ENCODE results near the gene EDN1.
"Not testable (repeated sequence)": the region's sequence is repeated elsewhere in the genome, so short reads cannot be mapped to it uniquely, and the experiment has no call there.

Gene EDN1

DNA sequence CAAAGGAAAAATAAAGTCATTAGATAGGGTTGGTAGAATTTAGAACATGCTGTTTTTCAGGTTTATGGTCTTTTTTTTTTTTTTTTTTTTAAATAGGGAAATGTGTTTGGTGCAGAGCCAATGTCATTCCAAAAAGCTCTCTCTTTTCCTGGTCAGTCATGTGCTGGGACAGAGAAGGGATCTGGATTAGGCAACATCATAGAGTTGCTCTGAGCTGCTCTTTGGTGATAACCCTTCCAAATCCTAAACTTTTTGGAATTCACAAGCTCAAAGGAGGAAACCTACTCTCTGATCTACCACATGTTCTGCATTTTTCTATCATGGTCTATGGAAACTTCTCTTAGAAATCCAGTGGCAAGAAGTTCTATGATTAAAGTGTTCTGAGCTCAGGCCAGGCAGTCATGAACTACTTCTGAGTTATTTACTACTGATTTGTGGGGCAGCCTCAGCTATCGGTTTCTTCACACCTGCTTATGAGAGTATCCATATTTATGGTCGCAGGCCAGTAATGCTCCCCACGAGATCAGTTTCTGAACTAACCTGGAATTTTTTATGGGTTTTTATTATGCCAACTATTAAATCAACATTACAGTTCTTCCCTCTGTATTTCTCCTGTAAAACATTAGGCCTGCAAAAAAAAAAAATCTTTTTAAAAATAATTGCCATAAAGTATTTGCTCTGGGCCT lies 4.8 kb downstream of the EDN1 start:
- no peak for DNase-seq (ENCODE audit: low spot score)

DNA sequence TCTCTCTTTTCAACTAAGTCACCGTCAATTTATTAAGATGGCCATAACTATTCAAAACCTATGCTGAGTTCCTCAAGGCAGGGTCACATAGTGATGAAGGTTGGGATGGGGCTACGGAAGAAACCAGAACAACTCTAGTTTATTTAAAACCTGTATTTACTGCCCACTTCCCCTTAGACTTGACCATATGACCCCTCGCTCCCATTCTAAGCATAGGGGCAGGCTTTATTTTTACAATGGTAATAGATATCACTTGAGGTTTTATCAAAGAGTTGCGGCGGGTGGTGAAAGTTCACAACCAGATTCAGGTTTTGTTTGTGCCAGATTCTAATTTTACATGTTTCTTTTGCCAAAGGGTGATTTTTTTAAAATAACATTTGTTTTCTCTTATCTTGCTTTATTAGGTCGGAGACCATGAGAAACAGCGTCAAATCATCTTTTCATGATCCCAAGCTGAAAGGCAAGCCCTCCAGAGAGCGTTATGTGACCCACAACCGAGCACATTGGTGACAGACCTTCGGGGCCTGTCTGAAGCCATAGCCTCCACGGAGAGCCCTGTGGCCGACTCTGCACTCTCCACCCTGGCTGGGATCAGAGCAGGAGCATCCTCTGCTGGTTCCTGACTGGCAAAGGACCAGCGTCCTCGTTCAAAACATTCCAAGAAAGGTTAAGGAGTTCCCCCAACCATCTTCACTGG lies 5.5 kb downstream of the EDN1 start:
- no peak for DNase-seq (ENCODE audit: low spot score)

DNA sequence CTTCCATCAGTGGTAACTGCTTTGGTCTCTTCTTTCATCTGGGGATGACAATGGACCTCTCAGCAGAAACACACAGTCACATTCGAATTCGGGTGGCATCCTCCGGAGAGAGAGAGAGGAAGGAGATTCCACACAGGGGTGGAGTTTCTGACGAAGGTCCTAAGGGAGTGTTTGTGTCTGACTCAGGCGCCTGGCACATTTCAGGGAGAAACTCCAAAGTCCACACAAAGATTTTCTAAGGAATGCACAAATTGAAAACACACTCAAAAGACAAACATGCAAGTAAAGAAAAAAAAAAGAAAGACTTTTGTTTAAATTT lies 6.1 kb downstream of the EDN1 start:
- no peak for DNase-seq (ENCODE audit: low spot score)

DNA sequence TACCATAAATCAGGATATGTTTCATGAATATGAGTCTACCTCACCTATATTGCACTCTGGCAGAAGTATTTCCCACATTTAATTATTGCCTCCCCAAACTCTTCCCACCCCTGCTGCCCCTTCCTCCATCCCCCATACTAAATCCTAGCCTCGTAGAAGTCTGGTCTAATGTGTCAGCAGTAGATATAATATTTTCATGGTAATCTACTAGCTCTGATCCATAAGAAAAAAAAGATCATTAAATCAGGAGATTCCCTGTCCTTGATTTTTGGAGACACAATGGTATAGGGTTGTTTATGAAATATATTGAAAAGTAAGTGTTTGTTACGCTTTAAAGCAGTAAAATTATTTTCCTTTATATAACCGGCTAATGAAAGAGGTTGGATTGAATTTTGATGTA lies 6.4 kb downstream of the EDN1 start:
- DNase-seq (ENCODE audit: low spot score), result no peak

DNA sequence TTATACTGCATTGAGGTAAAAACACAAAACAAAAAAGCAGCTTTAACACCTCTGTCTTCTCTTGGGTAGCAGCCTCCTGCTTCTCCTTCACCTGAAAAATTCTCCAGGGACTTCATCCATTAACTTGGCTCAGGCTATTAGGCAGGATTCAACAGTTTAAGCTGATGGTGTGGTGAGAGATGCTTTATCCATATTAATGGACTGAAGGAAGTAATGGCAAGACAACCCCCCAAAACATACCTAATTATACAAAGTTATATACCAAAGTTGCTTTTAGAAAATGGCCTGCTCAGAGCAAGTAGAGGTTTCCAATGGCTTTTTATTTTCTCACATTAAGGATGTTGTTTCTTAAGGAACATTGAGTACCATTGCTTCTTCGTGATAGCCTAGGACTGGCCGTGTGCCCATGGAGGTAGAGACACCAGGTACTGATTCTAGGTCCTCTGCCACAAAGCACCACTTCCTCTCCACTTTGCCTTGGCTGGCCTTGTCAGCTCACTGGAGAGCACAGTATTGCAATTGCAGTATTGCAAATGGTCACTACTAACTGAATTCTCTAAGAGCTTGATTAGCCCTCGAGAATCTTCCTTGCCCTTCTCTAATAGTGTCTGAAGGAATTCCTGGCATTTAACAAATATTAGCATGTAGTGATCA lies 7.3 kb downstream of the EDN1 start:
- DNase-seq (ENCODE audit: low spot score), result no peak

DNA sequence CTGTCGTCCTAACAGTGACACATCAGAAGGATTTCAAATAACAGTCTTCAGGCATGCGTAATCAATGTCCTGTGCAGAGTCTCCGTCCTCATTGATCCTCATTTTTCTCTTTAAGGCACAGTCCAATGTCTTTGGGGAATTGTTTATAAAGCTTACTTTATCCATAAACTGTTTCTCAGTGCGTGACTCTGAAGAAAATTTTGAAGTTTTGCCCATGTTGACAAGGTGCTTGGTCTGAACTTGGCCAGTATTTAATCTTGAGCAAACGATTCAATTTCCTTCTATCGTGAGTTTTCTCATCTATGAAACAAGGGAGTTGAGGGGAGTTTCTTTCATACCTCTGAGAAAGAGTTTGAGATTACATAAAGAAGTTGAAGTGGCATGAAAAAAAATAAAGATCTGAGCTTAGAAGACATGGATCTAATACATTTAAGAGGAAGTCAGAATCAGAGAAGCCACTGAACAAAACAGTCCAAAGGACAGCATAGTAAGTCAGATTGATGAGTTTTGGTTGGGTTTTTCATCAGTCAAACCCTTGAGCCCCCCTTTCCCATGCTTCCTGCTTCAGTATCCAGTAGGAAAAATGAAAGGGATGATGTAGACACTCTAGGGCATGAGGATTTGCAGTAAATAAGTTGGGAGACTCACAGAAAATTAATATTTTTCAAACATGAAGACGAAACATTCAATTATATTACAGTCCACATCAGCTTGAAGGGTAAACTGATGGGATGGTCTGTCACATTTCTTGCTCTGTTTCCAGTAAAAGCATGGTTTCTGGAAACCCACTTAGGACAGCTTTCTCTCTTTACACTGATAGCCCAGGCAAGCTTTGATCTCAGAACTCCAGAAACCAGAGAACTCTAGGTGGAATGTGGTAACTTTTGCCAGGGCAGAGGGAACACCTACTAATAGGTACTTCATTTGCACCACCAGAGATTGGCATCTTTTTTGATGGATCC lies 8.1 kb downstream of the EDN1 start:
- no peak for DNase-seq (ENCODE audit: low spot score)

DNA sequence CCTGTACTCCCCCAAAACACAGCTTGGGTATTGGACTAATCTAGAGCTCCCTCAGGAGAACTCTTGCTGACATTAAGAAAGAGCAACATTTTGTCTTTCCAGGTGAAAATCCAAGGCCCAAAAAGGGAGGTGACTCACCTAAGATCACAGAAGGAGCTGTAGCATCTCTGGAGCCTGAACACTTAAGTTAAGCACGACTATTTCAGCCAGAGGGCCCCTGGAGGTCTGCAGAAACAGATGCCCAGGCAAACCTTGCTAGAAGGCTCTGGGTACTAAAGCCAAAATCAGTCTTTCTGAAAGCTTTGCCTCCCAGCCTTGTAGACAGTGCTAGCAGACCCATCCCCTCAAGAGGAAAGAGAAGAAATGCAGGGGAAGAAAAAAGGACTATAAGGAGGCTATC lies 8.8 kb downstream of the EDN1 start:
- DNase-seq (ENCODE audit: low spot score), result no peak

DNA sequence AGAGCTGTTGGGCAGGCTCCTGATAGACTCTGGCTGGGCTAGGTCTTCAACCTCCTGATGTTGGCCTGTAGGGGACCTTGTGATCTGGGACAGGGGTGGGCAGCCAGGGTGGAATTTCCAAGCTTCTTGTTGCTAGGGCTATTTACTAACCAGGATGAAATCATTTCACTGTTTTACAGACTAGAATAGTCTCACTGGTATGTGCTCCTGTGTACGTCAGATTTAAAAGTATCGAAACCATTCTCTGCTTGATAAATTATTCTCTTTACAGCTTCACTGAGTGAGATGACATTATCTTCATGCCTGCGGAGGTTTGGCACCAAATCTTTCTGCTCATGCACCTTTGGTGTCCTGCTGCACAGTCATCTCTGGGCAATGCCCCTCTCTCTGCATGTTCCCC lies 10.9 kb downstream of the EDN1 start:
- no peak for DNase-seq (ENCODE audit: low spot score)

DNA sequence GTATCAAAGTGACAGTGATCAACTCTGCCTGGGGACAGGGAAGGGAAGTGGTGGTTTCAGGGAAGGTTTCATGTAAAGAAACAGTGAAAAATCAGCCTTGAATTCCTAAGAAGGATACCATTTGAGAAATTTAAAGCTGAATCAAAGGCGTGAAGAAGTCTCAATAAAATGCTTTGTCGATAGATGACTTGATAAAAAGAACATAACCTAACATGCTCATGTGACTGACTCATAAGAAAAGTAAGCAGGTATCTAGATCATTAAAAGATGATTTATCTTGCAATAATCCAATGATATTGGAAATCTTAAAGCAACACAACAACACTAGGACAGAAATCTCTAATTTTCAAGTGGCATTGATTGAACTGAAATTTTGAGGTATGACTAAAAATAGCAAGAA lies 14.3 kb downstream of the EDN1 start:
- DNase-seq (ENCODE audit: low spot score), result no peak

DNA sequence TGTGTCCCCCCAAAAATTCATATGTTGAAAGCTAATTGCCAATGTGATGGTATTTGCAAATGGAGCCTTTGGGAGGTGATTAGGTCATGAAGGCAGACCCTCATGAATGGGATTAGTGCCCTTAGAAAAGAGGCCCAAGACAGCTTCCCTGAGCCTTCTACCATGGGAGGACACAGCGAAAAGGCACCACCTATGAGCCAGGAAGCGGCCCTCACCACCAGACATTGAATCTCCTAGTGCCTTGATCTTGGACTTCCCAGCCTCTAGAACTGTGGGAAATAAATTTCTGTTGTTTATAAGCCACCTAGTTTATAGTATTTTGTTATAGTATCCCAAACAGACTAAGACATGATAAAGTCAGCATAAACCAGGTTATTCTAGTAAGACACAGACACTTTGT lies 18.9 kb downstream of the EDN1 start:
- DNase-seq (ENCODE audit: low spot score), result no peak

DNA sequence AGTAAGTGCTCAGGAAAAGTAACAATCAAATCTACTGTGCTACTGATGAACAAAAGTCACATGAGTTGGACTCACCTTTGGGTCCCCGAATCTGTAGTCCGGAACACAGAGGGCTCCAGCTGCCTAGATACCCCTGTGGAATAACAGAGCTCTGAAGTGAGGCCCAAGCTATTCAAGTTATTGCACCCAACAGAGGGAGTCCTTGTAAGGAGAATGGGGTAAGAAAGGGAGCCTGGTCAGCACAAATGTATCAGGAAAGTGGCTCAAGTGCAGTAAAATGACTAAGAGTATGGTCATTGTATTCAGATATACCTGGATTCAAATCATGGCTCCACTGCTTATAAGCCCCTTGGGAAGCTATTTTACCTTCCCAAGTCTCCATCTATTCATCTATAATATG lies 20.9 kb downstream of the EDN1 start:
- DNase-seq (ENCODE audit: low spot score), result no peak

DNA sequence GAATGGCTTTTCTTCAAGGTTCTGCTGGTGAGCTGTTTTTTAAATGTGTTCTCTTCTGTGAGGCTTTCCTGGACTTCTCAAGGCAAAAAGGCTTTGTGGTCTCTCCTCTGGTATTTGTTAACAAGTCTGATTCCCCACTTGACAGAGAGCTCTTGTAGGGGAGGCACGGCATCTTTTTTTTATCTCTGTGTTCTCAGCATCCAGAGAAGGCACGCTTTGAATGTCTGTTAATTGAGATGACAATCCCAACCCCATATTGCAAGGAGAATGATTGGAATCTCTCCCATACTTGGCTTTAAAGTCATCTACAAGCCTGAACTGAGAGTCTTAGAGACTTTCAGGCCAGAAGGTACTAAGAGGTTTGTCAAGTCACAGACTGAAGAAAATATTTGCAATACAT lies 22.6 kb downstream of the EDN1 start:
- no peak for DNase-seq (ENCODE audit: low spot score)

DNA sequence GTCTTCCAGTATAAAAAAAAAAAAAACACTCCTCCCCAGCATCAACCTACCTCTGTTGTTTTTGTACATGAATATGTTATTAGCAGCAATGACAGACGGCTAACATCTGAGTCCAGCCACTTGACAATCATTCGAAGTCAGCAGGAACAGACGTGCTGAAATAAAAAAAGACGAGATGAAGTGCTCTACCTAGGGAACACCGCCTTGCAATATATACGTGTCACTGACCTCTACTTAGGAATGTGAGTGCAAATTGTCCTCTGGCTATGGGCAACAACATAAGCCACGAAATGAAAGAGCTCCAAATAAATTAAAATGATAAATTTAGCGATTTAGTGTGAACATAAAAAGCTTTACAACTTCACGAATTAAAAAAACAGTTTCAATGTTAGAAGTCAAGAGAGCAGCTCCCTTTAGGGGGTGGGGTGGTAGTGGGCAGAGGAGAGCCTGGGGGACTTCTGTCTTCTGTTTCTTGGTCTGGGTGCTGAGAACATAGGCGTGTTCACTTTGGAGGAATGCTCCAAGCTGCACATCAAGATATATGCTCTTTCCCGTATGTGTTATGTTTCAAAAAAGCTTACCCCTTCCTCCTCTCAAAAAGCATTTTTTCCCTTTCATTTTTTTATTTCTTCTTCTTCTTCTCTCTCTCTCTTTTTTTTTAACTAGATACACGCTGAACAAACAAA lies 23.3 kb downstream of the EDN1 start:
- no peak for DNase-seq (ENCODE audit: low spot score)

DNA sequence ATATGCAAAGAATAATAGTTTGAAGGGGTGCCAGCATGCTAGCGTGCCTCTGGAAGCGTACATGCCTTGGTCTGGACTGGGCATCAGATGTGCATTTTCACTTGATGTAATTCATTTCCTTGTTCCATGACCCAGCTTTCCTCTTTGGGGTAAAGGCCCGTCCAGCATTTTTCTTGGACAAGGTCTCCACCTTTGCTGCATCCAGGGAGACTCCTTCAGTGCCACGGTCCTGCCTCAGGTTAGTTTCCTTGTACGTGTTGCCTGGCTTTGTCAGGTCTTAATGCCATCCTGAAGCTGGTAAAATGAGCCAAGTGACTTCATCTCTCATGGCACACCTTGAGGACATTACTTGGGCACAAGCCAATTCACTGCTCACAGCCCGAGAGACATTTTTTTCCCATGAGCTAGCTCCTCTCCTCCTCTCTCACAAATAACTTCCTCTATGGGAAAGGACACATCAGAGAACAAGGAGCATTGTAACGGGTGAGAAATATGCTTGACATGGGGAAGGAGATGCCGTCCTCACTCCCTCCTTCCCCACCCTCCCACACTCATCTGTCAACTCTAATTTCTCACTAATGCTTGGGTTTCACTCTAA lies 23.9 kb downstream of the EDN1 start:
- DNase-seq (ENCODE audit: low spot score), result no peak

DNA sequence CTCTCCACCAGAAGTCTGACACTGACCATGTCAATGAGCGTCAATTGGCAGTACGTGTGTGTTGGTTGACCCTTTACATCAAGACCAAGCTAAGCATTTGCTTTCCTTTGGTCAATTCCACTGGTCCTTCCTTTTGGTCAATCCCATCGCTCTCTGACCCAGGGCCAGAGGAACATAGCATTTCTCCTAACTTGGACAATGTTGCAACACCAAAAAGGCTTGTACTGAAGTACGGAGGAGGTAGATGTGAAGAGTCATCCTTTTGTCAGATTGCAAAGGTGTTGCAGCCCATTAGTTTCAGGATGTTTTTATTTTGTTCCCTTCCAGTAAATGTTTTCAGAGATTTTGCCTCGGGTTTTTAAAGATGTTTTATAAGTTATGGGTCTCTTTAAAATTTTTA lies 24.6 kb downstream of the EDN1 start:
- no peak for DNase-seq (ENCODE audit: low spot score)

DNA sequence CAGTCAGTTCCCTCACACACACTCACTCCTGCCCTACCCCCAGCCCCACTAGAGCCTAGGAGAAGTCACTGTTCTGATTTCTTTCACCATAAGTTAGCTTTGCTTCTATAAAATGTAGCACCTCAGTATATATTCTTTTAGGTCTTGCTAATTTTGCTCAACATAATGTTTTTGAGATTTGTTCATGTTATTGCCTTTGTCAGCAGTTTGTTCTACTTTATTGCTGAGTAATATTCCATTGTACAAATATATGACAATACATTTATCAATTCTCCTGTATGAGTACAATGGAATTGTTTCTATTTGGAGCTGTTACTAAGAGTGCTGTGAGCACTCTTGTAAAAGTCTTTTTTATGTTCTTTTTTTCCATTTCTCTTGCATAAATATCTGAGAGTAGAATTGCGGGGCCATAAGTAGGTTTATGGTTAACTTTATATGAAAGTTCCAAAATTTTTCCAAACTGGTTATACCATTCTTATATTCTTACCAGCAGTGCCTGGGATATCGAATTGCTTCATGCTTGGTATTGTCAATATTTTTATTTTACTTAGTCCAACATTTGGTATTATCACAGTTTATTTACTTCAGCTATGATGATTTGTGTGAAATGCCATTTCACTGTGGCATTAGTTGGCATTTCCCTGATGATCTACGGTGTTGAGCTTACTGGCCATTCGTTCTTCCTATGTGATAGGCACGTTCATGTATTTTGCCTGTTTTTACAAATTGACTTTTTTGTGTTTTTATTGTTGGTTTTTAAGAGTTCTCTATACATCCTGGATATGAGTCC lies 25.3 kb downstream of the EDN1 start:
- DNase-seq (ENCODE audit: low spot score), result no peak

DNA sequence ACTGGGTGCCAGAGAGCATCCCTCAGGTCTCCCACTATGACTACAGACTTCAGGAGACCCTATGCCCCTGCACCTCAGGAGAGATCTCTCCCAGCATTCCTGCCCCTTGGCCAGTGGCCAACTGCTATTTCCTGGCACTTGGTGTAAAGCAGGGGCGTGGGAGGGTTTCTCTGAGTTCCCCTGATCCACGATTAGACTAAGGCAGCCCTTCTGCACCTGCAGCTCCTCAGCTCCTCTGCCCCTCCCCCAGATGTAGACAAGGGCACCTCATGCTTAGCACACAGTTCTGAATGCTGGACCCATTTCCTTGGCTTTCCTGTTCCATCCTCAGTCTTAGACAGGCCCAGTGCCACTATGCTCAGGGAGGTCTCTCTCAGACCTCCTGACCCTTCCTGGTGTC lies 28.6 kb downstream of the EDN1 start:
- no peak for DNase-seq (ENCODE audit: low spot score)

DNA sequence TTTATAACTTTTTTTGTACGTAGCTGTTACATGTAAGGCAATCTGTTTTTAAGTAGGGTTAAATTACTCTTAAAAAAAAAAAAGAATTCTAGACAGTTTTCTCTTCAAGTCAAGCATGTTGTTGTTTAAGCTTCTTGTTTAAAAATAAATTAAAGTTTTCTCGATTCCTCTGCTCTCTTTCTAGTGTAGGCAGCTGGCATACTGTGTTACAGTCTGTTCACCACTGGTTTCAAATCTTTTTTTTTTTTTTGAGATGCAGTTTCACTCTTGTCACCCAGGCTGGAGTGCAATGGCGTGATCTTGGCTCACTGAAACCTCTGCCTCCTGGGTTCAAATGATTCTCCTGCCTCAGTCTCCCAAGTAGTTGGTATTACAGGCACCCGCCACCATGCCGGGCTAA lies 29.9 kb downstream of the EDN1 start:
- DNase-seq (ENCODE audit: low spot score), result not testable (repeated sequence)

DNA sequence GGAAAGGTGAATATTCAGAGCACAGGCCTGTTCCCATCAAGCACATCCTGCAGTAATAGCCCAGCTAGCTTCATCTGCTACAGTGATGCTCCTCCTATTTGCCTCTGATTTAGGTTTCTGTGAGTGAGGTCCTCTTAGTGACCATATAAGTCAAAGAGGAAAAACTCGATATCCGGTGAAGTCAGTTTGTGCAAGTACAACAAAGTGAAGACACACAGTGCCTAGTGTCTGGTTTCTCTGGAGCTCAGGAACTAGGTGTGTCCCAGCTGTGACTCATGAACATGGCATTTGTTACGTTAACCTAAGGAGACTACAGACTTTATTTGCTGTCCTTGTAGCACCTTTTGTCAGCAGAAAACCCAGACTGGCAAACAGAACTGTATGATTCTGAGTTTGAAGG lies 33.9 kb downstream of the EDN1 start:
- DNase-seq (ENCODE audit: low spot score), result no peak

DNA sequence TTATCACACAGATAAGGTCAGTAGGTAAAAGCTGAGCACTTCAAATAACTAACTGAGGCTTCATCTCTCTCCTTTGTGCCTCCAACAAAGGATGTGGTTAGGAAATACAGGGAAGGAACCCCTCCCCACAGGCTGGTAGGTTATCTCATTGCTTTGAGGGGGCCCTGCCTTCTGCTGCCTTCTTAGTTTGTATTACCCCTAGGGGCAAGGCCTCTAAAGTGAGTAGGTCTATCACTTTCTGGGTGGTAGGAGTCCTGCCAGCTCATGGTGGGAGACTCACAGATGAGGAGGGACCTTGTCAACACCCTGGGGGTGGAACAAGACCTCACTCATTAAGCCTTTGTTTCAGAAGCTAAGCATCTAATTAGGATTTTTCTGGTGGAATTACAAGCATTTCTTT lies 34.6 kb downstream of the EDN1 start:
- DNase-seq (ENCODE audit: low spot score), result no peak

DNA sequence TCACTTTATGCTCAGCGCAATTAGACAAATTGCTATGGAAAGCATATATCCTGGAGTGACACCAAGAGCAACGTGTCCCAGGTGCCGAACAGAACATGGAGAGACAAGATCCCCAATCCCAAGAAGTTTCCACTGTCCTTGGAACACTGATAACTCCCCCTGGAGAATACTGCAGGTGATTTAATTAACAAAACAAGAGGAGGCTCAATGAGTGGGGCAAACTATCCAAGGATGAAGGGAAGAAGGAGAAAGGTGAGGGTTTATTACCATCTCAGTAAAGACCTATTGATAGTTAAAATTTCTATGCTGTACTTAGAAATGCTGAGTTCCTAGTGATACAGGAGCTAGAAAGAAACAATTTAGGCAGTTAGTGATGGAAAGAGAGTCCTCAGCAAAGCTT lies 35.7 kb downstream of the EDN1 start:
- DNase-seq (ENCODE audit: low spot score), result no peak
